GM19395 (cell line): ENCODE results near the gene CBLB.
"Not testable (repeated sequence)": the region's sequence is repeated elsewhere in the genome, so short reads cannot be mapped to it uniquely, and the experiment has no call there.

Experiments used
- ATAC-seq: cut with Tn5 transposase; IDR thresholded peaks from one replicate; pipeline ENCODE4 v1.9.1; 2021; ENCODE audit warnings: mild to moderate bottlenecking, moderate library complexity; ENCODE audit not compliant: unreplicated experiment

CBLB gene

DNA sequence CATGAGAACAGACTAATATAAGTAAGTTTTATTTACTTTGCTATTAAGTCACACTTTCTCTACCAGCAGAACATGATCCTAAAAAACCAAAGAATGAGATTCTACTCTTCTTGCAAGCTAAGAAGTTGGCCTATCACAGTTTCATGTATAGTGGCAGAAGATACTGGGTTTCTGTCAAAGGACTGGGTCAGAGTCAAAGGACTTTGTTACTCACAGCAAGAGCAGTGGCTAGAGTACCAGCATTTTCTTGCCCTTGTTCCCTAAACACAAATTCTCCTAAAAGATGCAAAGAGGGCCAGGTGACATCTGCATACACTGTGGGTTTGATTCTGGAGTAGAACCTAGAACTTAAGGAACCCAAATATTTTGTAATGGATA lies 105.2 kb downstream of the CBLB start:
- no peak for ATAC-seq

DNA sequence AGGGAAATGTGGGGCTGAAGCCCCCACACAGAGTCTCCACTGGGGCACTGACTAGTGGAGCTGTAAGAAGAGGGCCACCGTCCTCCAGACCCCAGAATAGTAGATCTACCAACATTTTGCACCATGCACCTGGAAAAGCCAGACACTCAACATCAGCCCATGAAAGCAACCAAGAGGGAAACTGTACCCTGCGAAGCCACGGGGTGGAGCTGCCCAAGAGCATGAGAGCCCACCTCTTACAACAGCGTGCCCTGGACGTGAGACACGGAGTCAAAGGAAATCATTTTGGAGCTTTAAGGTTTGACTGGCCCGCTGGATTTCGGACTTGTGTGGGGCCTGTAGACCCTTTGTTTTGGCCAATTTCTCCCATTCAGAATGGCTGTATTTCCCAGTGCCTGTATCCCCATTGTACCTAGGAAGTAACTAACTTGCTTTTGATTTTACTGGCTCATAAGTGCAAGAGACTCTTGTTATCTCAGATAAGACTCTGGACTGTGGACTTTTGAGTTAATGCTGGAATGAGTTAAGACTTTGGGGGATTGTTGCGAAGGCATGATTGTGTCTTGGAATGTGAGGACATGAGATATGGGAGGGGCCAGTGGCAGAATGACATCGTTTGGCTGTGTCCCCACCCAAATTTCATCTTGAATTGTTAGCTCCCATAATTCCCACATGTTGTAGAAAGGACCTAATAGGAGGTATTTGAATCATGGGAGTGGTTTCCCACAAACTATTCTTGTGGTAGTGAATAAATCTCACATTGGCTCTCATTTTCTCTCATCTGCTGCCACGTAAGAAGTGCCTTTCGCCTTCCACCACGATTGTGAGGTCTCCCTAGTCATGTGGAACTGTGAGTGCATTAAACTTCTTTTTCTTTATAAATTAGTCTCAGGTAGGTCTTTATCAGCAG lies 105.8 kb downstream of the CBLB start:
- no peak for ATAC-seq

DNA sequence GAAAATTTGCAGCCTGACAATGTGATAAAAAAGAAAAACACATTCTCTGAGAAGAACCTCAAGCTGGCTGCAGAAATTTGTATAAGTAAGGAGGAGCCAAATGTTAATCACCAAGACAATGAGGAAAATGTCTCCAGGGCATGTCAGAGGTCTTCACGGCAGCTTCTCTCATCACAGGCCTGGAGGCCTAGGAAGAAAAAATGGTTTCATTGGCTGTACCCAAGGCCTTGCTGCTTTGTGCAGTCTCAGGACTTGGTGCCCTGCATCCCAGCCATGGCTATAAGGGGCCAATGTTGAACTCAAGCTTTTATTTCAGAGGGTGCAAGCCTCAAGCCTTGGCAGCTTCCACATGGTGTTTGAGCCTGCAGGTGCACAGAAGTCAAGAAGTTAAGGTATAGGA lies 106.6 kb downstream of the CBLB start:
- ATAC-seq = not testable (repeated sequence)

DNA sequence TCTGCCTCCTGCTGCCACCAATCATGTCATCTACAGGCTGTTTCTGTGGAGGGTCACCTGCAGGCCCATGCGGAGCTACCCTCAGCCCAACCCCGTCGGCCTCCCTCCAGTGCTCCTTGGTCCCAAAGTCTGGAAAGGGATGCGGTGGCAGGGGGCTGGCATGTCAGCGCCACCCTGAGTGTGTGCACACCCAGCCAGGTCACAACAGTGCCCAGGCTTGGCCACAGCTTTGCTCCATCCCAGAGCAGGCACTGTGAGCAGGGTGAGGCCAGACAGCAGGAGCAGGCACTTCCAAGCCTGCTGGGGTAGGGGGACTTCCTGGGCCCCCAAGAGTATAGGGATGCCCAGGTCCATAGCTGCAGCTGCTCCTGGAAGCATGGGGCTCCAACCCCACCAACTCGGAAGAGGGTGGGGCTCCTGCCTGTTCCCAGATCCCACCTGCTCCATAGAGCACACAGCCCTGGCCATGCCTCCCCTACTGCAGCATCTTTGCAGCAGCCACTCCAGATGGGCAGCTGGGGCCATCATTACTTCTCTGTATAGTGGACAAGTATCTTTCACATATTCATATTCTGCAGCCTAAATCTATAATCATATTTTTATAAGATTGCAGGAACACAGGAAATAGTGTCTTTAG lies 109.3 kb downstream of the CBLB start:
- no peak for ATAC-seq

DNA sequence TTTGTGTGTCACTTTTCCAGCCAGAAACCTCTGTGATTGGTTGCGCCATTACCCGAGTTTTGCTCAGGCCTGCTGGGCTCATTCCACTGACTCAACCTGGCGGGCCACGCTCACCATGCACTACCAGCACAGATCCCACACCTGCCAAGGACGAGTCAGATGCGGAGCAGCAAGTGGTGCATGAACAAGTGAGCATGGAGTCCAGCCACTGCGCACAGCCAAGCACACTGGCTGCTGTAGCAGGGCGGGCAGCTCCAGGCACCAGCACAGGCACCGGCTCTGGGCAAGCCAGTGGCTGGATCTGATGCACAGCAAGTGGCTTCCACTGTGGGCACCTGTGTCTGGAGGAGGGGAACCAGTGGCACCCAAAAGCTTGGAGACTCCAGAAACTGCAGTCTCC lies 110.4 kb downstream of the CBLB start:
- no peak for ATAC-seq

DNA sequence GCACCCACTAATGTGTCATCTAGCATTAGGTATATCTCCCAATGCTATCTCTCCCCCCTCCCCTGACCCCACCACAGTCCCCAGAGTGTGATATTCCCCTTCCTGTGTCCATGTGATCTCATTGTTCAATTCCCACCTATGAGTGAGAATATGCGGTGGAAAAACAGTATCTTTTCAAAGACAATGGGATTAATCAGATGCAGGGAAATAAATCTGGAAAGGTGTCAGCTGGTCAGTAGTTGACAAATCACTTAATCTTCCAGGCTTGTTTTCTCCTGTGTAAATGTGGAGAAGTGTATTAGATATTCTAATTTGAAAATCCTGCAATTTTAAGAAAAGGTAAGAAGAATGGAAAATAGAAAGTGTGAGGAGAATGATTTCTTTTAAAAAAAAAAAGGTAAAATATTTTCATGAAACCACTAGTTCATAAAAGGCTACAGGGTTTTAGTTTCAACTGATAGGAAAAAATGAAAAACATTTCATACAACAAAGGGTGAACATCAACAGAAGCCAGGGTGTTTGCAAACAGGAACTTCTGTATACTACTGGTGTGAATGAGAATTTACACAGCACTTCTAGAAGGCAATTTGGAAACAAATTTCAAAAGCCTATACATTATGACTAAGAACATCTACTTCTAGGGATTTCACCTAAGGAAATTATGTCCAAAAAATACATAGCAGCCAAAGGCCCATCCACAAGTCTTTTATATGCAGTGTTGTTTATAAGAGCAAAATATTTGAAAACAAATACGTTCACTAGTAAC lies 113.5 kb downstream of the CBLB start:
- no peak for ATAC-seq

DNA sequence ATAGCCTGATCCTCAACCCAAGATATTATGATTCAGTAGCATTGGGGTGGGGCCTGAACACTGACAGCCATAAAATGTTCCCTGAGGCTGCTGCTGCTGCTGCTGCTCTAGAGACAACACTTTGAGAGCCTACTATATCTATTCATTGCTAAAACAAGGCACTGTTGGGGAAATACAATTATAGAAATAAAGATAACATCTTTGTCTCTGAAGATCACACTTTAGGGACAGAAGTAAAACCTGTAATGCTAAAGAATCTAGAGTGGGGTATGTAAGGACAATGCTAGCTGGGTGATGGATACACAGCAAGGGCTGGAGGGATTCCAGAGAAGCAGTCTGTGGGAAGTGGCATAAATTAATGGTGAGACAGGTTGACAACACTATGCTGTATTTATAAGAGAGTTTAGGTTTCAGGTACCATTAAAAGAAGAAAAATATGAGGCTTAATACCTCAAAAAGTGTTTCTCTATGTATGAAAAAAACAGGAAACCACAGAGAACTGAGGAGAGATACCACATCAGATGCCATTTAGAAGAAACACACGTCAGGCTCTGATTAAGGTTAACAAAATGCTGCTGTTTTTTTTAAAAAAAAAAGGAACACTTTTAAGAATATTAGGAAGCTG lies 115.9 kb downstream of the CBLB start:
- ATAC-seq = peak; percentile 66

DNA sequence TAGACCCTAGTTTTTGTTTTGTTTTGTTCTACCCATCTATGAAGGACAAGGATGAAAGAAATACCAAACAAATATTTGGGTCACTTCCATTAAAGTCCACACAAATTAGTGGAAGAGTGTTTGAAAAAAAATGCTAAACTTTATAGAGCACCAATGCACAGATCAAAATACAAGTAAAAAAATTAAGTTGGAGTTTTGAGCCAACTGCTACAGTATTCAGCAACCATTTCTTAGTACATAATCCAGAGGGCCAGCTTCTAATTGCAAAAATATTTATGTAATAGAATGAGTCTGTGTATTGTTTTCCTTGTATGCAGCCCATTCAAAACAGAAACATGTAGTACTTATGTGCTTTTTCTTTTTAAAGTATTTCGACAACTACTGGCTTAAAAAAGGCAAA lies 121.1 kb downstream of the CBLB start:
- no peak for ATAC-seq

DNA sequence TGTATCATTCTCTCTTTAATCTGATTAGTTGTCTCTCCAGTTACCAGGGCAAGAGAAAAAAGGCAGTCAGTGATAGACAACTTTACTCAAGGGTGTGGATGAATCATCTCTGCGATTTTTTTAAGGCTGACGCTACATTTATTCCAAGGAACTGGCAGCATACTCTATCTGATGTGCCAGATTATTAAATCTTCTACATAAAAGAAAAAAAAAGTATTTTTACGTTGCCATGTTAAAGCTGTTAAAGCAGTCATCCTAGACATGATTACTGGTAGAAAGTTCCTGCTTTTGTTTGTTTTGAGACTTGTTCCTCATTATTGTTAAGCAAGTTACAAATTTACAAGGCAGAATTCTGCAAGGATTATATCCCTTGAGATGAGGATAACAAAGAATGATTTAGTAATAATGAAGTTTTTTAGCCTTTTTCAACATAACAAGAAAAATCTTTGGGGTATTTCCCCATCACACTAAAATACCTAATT lies 121.7 kb downstream of the CBLB start:
- ATAC-seq = no peak

DNA sequence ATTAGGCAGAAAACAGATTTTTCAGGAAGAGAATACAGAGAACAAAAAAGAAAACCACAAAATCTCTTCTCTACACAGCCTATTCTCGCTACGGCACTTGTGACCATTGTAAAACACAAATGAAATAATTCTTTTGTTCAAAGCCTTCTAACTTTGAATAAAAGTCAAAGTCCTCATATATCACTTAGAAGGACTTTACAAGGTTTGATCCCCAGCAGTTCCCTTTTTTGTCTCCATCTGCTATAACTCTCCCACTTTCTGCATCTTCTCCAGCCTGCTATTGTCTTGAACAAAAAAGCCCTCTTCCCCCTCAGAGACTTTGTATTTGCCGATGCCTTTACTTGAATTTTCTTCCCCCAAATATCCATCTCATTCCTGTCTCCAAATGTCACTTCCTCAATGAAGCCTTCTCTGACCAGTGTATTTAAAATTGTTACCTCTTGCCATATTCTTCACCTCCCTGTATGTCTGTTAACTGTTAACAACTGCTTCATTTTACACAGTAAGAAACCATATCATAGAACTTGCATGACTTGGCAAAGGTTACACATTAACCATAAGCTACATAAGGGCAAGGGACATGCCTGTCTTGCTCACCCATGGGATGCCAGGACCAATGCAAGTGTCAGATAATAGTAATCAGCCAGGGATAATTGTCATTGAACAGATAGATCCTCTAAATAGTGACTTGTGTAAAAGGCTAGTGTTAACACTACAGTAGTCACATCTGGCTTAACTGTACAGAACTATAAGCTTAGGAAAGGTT lies 122.4 kb downstream of the CBLB start:
- ATAC-seq = peak; percentile 87

DNA sequence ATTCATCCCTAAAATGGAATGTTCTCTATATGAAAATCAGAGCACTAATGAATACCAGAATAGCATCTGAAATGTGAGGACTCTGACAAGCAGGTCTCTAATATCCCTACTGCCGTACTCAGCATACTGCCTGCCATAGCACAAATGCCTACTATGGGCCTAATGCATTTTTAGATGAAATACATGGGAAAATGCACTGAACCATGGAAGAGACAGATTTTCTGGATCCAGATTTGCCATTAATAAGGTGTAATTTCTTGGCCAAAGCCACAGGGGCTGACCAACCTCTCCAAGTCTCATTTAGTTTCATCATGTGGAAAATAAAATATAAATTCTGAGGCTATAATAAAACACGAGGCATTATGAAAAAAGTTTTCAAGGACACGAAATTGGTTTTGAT lies 123.8 kb downstream of the CBLB start:
- ATAC-seq = no peak

DNA sequence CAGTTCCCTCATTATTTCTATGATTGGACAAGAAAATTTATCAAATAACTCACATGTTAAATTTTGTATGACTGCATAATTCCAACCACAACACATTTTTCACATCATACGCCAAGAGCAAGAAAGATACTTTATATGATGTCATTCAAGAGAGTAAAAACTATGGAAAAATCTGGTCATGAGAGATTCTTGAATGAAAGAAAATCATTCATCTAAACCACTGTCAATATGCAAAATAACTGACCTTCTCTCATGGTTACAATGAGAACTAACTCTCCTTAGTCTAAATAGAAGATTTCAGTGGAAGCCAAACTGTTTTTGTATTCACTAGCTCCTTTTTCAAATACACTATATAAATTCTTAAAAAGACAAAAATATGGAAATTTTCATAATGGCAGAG lies 124.6 kb downstream of the CBLB start:
- ATAC-seq = no peak

DNA sequence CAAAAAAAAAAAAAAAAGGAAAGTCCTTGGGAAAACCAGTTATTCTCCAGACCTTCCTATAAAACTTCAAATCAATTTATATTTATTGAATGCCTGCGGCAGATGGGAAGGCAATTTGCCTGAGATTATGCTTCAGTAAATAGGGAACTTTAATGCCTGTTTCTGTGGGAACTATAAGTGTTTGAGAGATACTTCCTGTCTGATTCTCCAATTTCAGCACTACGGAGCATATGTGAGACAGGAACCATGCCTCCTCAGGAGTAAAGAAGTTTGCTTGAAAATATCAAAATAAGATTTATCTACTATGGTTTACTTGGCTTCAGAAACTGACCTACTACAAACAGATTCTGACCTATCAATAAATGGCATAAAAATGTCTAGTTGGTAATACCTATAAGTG lies 135.5 kb downstream of the CBLB start:
- ATAC-seq = no peak

DNA sequence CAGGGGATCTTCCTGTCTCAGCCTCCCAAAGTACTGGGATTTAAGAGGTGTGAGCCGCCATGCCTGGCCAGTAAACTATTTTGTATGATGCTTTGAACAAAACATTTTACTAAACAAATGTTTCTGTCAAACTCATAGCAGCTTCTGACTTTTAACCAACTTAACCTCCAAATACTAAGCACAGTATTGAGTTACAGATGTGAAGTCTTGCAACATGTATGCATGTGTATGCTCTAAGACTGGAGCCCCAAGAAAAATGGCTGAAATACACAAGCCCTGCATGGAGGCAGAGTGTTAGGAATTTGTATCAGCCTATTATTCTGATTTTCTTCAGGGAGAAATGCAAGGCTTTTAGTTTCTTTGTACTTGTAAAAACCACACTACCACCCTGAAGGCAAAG lies 137.1 kb downstream of the CBLB start:
- ATAC-seq = no peak

DNA sequence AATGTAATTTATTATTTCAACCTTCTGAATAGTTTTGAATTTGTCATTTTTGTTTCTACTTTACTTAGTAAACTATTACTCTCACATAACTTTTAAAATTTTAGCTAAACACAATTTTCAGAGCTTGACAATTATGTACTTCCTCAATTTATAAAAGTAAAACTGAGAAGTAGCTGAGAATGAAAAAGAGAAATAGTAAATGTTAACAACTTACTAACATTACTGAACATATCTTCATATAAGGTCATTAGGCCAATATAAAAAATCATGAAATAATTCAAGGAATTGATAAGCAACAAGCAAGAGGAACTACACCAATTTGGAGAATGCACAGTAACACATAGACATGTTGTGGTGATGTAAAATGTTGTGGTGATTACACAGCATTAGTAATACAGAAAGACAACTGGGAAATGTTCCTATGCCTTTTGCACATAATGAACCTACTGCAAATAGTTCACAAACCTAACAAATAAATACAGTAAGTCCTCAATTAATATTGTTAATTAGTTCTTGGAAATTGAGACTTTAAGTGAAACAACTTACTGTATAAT lies 137.9 kb downstream of the CBLB start:
- no peak for ATAC-seq

DNA sequence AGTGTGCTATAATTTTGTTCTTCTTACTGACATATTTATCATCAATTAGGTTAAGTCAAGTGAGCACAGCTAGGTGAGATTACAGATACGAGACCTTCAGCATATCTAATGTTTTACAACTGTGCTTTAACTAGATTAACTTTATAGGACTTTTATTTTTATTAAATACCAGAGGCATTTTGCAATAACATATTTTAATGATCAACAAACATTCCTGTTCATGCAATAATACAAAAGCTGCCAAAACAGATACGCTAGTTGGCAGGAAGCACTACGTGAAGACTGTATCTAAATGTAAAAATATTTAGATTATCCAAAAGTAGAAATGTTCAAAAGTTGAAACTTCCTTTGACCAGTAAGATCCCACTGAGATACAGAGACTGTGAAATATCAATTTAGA lies 139.1 kb downstream of the CBLB start:
- ATAC-seq = no peak

DNA sequence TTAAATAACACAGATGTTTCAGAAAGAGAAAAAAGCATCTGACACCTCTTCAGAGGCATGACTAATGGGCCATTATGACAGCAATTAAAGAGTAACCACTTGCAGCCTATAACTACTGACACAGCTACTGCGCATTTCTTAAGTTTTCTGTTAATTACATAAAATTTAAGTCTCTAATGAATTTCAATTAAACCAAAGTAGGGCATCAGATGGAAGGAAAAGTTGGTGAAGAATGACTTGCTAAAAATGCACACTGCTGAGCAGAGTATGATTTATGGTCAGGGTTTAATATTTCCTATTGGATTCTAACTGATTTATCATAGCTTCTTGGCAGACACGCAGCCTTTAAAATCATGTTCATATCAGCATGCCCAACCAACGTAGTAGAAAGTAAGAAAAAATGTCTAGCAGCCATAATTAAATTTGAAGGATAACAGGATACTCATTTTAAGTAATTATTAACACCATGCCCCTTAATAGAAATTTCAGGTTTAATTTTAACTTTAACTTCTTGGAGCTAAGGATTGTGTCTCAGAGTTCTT lies 140.0 kb downstream of the CBLB start:
- no peak for ATAC-seq

DNA sequence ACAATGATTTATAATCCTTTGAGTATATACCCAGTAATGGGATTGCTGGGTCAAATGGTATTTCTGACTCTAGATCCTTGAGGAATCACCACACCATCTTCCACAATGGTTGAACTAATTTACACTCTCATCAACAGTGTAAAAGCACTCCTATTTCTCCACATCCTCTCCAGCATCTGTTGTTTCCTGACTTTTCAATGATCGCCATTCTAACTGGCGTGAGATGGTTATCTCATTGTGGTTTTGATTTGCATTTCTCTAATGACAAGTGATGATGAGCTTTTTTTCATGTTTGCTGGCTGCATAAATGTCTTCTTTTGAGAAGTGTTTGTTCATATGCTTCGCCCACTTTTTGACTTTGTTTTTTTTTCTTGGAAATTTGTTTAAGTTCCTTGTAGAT lies 141.8 kb downstream of the CBLB start:
- not testable (repeated sequence) for ATAC-seq

DNA sequence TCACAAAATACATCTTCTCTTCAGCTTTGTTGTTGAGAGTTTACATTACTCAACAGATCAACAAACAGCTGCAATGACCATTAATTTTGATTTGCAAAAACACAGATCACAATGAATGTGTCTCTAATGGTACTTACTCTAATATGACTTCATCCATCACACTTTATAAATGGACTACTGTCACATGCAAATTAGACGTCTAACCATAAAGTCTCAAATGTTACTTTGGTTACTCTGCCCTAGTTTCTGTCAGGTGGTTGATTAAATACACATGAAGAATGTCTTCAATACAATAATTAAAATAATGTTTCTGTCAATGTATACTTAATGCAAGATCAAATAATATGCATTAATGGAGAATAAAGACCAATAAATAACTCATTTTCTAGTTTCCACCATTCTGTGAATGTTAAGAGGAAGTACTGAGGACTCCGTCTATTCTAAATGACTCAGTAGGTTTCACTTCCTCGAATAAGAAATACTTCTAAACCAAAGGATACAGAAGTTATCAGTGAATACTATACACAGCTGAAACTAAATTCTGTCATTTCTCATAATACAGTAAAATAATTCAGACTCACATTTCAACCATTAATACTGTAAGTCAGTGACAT lies 145.8 kb downstream of the CBLB start:
- peak; percentile 100 for ATAC-seq
